Subcutaneous adipose tissue (tissue), 4 donors: ENCODE results near the gene DZIP3. TPM values are rescaled to one million over a fixed set of nuclear protein-coding genes. Genes with fewer than 3 reads are reported as not detected.

Experiments
- small RNA-seq: library from RNA; depleted of rRNA; stranded (forward); fragments of <200 nt; gene quantifications from one replicate; pipeline ENCODE3, GENCODE V24; 2016
- total RNA-seq, 4 donors: library from RNA; depleted of rRNA; stranded (reverse); fragments of >200 nt; gene quantifications; one replicate each; pipeline ENCODE4 v1.1.0, GENCODE V29; 2016
- TF ChIP-seq, protein P1 (sequence below): fragments of 450-650 bp; IDR thresholded peaks from one replicate; pipeline ENCODE4 v1.5.1; 2016; ENCODE audit warnings: low read depth, mild to moderate bottlenecking, control low read depth, antibody characterized with exemption, moderate library complexity

The DZIP3 gene
- total RNA-seq, 4 donors from 2014 or later = 6.2 to 9.5 (median 8.6) TPM

DNA sequence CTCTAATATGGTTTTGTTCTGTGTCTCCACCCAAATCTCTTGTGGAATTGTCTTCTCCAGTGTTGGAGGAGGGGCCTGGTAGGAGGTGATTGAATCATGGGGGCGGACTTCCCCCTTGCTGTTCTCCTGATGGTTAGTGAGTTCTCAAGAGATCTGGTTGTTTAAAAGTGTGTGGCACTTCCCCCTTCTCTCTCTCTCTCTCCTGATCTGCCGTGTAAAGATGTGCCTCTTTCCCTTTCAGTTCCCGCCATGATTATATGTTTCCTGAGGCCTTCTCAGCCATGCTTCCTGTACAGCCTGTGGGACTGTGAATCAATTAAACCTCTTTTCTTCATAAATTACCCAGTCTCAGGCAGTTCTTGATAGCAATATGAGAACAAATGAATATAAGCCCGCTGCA, 134.6 kb downstream of the DZIP3 start:
- TF ChIP-seq, protein P1, sequence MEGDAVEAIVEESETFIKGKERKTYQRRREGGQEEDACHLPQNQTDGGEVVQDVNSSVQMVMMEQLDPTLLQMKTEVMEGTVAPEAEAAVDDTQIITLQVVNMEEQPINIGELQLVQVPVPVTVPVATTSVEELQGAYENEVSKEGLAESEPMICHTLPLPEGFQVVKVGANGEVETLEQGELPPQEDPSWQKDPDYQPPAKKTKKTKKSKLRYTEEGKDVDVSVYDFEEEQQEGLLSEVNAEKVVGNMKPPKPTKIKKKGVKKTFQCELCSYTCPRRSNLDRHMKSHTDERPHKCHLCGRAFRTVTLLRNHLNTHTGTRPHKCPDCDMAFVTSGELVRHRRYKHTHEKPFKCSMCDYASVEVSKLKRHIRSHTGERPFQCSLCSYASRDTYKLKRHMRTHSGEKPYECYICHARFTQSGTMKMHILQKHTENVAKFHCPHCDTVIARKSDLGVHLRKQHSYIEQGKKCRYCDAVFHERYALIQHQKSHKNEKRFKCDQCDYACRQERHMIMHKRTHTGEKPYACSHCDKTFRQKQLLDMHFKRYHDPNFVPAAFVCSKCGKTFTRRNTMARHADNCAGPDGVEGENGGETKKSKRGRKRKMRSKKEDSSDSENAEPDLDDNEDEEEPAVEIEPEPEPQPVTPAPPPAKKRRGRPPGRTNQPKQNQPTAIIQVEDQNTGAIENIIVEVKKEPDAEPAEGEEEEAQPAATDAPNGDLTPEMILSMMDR = no peak

DNA sequence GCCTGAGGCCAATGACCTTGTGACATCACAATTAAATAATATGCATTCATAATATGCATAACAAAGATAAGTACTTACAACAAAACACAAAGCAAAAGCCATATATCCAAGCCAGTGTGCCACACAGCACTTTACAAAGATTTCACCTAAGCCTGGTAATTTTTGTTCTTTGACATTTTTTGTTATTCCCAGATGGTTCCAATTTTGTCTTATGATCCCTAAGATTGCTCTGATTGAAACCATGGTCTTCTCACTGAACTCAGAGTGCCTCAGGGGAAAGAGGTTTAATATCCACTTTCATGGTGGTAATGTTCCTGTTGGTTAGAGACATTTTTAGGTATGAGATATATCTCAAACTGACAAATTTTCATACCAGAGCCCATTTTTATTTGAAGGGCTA, 138.6 kb downstream of the DZIP3 start:
- TF ChIP-seq, protein P1 = no peak

DNA sequence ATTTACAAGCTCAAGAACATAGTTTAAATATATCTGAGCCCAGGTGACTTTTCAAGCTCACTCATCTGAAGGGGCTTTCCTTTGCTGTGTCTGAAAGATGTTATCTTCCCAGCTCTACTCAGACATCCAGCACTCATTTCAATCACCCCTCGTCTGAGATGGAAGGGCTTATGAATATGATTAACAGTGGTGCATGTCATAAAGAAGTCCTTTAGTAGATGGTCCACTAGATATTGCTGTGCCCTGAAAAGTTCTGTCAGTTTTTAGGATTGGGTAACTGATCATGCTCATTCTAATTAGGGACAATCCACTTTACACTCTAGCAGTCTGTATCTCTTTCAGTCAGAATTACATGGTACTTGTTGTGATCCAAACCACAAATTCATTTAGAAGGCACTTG, 139.4 kb downstream of the DZIP3 start:
- TF ChIP-seq, protein P1 = no peak

DNA sequence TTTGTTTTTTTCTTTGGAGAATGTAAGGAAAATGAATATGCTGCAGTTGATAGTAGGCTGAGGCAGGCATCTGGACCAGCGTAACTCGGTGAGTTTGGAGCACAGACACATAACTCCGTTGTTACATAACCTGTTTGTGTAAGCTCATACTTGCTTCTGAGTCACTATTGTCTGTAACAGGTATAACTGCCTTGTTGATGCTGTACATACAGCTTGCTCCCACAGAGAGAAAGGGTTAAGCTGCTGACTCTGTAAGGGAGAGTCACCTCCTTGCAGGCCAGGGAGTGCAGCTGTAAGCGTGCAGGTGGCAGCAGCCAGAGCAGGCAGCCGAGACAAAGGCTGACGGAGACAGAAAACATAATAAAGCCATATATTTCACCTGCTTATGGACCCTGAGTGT, 147.3 kb downstream of the DZIP3 start:
- TF ChIP-seq, protein P1 = no peak

DNA sequence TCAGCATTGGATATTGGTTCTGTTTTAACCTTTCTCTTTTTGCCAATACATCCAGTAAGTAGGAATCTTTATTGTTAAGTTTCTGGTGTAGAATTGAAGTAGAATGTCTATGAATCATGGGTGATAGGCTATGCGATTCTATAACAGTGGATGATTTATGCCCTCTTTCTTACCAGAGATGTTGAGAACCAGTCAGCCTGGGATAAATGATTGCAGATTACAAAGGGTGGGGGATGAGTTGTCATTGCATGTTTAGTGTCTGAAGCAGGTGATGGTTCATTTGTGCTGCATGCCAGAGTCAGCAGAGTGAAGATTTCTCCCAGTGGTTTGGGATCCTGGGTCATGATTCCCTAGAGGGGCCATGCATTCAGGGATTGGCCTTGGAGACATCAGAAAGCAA, 153.4 kb downstream of the DZIP3 start:
- TF ChIP-seq, protein P1 = no peak

Small RNAs within 50 kb of the gene (small RNA-seq; reads per million reads assigned to genes)
- gene AC092185.1 (not detected), gene RF00156 (not detected)

Other genes starting within 250 kb of the DZIP3 start
- gene MYH15, start 79.1 kb upstream of the DZIP3 start, total RNA-seq = not detected
- gene CIP2A, start 284 bp upstream of the DZIP3 start, total RNA-seq = 1 to 10 TPM; 2.9 to 8.8 (median 8.1) TPM
- not detected for gene RETNLB, start 167.7 kb downstream of the DZIP3 start, total RNA-seq
- gene TRAT1, start 233.1 kb downstream of the DZIP3 start, total RNA-seq = 1 to 10 TPM in 2 of 4 donors, under 1 TPM in 1, not detected in 1; 0.66 to 2.0 (median 1.5) TPM